HG02852 (cell line): Measurements from ENCODE around the gene IL21R.
A peak's percentile ranks its signal among the peaks of the same experiment; 100 is the strongest.

Experiments
- ATAC-seq: cut with Tn5 transposase; IDR thresholded peaks from one replicate; pipeline ENCODE4 v1.9.1; 2021; ENCODE audit warnings: mild to moderate bottlenecking, moderate library complexity; ENCODE audit not compliant: unreplicated experiment

The IL21R gene

GRCh38 chr16:27401768-27402568 lies at the start of gene IL21R:
IL21R (plus strand) TSS chr16:27402174; CDS start chr16:27430072, 27,898 bp downstream.
- ATAC-seq: peak; percentile 53

GRCh38 chr16:27353853-27354252 lies 48.1 kb upstream of the IL21R start:
- ATAC-seq: no peak

GRCh38 chr16:27355610-27356009 lies 46.4 kb upstream of the IL21R start:
- ATAC-seq: no peak

GRCh38 chr16:27356794-27357193 lies 45.2 kb upstream of the IL21R start:
- no peak for ATAC-seq

GRCh38 chr16:27359051-27359450 lies 42.9 kb upstream of the IL21R start:
- no peak for ATAC-seq

GRCh38 chr16:27359615-27360014 lies 42.4 kb upstream of the IL21R start:
- ATAC-seq: no peak

- ATAC-seq: no peak
Measured at GRCh38 chr16:27361987-27362386, 40.0 kb upstream of the IL21R start.

GRCh38 chr16:27362570-27363245 lies 39.3 kb upstream of the IL21R start:
- ATAC-seq: no peak

- no peak for ATAC-seq
Measured at GRCh38 chr16:27363246-27363632, 38.7 kb upstream of the IL21R start.

GRCh38 chr16:27363797-27364196 lies 38.2 kb upstream of the IL21R start:
- no peak for ATAC-seq

GRCh38 chr16:27364493-27365141 lies 37.4 kb upstream of the IL21R start:
- no peak for ATAC-seq

- no peak for ATAC-seq
Measured at GRCh38 chr16:27365142-27366089, 36.6 kb upstream of the IL21R start.

GRCh38 chr16:27366687-27367460 lies 35.1 kb upstream of the IL21R start:
- ATAC-seq: peak; percentile 19

GRCh38 chr16:27367461-27368357 lies 34.3 kb upstream of the IL21R start:
- peak; percentile 59 for ATAC-seq

- no peak for ATAC-seq
Measured at GRCh38 chr16:27368358-27368722, 33.6 kb upstream of the IL21R start.

GRCh38 chr16:27369806-27370205 lies 32.2 kb upstream of the IL21R start:
- ATAC-seq: no peak

GRCh38 chr16:27370318-27370717 lies 31.7 kb upstream of the IL21R start:
- ATAC-seq: no peak

GRCh38 chr16:27373312-27373711 lies 28.7 kb upstream of the IL21R start:
- ATAC-seq: no peak

- no peak for ATAC-seq
Measured at GRCh38 chr16:27374221-27374803, 27.7 kb upstream of the IL21R start.
